Stimulated activated CD8-positive, alpha-beta memory T cell treated with anti-CD3 and anti-CD28 coated beads, Interleukin-12 subunit alpha, Interleukin-12 subunit beta, amount 100 ng/mL, for 24 hours (primary cell): ENCODE data around the gene BAZ2B.

Experiments used
- DNase-seq: peaks from one replicate; pipeline ENCODE4 v3.0.0-alpha.2; 2020; ENCODE audit errors: extremely low read depth

Gene BAZ2B

GRCh38 chr2:159462201-159462785 is 154.1 kb downstream of the BAZ2B start:
- no peak for DNase-seq

GRCh38 chr2:159461076-159461475 is 155.3 kb downstream of the BAZ2B start:
- no peak for DNase-seq

- DNase-seq, result no peak
Measured at GRCh38 chr2:159460227-159460626, 156.1 kb downstream of the BAZ2B start.

- no peak for DNase-seq
Measured at GRCh38 chr2:159459279-159459678, 157.1 kb downstream of the BAZ2B start.

DNA sequence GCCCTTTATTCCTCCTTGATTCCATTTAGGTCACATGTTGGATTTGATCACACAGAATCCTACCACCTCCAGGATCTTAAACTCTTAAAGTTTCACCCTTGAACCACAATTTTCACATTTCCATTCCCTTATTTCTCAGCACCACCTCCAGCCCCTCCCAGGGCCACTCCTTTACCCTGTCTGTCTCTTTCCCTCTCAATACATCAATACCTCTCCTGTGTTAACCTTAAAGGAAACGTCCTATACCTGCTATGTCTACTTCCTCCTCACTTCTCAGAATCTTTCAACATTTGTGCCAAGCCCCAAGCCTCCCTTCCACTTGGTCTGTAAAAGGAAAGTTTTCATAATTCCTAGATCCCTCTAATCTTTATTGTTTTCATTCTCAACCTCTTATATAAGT is 158.8 kb downstream of the BAZ2B start:
- DNase-seq, result no peak

DNA sequence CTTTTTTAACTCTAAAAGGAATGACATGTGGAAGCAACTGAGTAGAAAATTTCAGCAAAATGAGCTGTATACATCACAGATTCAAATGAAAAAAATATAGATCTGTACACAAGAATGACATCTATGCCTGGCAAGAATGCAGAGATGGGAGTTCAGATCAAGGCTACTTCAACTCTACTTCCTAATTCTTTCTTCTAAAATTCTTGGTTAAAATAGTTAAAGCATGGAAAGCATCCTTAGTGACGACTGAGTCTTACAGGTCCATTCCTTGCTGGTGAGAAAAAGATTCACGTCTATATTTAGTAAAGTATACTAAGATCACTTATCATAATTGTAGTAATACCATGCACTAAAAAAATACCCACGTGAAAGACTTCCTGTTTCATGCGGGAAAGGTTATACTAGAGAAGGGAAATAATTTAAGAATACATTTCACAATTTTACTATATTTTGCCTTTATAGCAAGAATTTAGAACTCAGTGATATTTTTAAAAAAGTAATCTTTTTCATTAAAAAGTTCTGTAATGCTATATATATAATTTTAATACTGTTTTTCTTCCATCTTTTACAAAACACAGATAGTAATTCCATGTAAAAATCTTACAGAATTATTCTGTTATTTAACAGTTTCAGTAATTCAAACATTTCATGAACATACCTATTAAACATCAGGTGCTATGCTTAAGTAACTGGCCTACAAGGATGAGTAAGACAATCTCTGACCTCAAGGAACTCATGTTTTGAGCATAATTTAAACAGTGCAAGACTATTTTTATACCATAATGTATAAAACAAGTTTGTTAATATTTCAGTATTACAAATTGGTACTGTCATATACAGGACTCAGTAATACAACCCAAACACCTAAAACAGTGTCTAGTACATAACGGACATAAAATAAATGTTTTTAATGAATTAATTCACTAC is 159.6 kb downstream of the BAZ2B start:
- no peak for DNase-seq

DNA sequence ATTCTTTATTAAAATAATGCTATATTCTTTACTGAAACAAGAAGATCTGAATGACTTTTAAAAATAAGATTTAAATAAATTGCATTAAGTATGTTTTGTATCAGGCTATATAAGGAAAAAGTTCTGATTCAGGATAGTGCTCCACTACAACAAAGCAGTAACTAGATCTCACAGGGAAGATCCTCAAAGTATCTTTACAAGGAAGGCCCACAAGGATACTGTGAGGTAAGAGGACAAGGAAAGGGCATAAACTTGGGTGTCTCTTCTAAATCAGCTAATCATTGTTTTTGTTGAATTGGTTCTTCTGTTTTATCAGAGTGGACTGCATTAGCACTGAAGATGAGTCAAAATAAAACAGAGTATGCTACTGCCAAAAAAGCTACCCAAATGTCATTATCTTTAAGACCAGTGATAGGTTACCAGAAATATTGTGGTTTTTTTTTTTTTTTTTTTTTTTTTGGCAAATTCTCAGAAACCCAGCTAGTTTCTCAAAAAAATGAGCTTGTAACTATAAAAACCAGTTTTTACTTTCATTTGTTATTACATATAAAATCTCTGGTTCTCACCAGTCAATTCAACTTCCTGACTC is 160.9 kb downstream of the BAZ2B start:
- DNase-seq, result no peak

DNA sequence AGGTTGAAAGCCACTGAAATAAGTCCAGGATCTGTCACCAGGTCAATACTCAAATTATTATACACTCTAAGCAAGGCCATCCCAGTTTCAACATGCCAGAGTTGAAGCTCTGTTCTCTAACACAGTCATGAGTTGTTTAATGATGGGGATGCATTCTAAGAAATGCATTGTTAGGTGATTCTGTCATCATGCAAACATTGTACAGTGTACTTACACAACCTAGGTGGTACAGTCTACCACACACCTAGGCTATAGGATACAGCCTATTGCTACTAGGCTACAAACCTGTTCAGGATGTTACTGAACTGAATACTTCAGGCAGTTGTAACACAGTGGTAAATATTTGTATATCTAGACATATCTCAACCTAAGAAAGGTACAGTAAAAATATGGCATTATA is 162.2 kb downstream of the BAZ2B start:
- no peak for DNase-seq

DNA sequence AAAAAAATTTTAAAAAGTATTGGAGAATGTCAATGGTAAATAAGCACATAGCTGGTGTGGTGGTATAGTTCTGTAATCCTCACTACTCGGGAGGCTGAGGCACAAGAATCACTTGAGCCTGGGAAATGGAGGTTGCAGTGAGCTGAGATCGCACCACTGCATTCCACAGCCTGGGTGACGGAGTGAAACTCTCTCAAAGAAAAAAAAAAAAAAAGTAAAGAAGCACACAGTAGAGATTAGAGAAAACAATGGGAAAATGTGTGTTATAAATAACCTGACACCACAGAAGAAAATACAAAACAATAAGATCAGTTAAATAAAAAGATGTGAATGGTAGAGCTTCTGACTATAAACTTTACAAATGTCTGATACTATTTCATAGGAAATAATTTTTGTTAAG is 166.2 kb downstream of the BAZ2B start:
- no peak for DNase-seq

GRCh38 chr2:159449504-159450124 is 166.7 kb downstream of the BAZ2B start:
- no peak for DNase-seq

- no peak for DNase-seq
Measured at GRCh38 chr2:159446817-159447216, 169.5 kb downstream of the BAZ2B start.

DNA sequence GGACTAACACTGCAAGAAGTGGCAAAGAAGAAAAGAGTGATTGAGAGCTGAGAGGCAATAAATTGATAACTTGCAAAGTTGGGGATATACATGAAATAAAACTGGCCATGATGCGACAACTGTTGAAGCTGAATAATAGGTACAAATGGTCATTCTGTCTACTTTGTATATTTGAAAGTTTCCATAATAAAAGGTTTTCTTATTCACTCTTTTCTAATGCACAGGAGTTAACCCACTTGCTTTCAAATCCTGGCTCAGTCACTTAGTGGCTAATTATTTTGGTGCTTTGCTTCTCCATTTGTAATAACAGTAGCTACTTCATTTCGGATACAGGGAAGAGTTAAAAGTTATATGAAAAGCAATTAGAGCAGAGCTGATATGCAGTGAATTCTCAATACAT is 170.1 kb downstream of the BAZ2B start:
- no peak for DNase-seq

DNA sequence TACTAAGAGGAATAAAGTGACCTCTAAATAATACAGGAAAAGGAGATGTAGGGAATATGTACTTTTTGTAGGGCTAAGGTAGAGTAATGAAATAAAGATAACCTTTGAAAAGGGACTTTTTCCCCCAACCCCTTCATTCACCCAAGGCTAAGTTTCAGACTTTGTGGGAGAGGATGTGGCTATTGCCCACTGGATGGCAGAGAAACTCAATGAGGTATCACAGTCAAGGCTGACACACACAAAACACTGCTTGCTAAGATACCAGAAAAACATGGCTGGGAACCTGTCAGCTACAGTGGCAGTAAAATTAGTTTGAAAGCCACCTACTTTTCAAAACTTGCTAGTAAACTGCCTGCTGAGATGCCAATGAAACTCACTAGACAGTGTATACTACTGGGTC is 171.0 kb downstream of the BAZ2B start:
- DNase-seq, result no peak

- DNase-seq, result no peak
Measured at GRCh38 chr2:159444754-159445153, 171.6 kb downstream of the BAZ2B start.

GRCh38 chr2:159442159-159442852 is 174.0 kb downstream of the BAZ2B start:
- DNase-seq, result no peak

- no peak for DNase-seq
Measured at GRCh38 chr2:159441182-159441581, 175.2 kb downstream of the BAZ2B start.

GRCh38 chr2:159439421-159439820 is 176.9 kb downstream of the BAZ2B start:
- no peak for DNase-seq

GRCh38 chr2:159438720-159439353 is 177.5 kb downstream of the BAZ2B start:
- no peak for DNase-seq

DNA sequence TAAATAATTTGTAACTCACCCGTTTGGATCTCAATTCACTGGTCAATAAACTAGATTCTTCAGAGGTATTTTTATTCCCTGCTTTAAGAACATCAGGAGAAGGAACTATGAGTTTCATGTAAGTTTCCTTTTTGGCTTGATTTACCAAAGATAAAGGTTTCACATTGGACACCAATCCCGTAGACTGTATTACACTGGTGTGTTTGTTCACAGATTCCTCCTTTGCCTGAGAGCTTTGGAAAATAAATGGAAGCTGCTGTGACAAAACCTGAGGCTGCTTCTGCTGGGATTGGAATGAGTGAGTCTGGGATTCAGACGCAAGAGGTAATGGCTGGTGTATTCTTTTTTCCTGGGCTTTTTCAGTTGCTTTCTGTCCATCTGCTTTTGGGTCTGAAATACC is 178.1 kb downstream of the BAZ2B start:
- DNase-seq, result no peak

GRCh38 chr2:159432610-159433009 is 183.7 kb downstream of the BAZ2B start:
- DNase-seq, result no peak

DNA sequence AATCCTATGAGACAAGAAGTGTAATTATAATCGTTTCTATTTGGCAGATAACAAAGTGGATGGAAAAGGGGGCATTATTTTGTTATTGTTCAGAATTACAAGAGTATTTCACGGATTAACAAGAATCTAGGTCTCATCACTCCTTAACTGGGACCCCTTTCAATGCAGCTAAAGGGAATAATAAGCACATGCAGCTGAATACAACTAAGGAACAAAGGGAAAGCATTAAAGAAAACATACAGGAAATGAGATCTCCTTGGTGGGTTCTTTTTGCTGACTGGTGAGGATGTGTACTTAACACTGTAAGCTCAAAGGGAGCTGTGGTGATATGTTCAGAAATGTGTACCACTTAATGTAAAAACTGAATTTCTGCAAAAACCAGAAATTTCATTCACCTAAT is 189.3 kb downstream of the BAZ2B start:
- DNase-seq, result no peak
